NCI-H1436 (cell line): ENCODE results near the gene CYTH2.

Experiments used
- DNase-seq: peaks from one replicate; lab custom pipeline; 2025; lab: John Stamatoyannopoulos, UW

The CYTH2 gene

DNA sequence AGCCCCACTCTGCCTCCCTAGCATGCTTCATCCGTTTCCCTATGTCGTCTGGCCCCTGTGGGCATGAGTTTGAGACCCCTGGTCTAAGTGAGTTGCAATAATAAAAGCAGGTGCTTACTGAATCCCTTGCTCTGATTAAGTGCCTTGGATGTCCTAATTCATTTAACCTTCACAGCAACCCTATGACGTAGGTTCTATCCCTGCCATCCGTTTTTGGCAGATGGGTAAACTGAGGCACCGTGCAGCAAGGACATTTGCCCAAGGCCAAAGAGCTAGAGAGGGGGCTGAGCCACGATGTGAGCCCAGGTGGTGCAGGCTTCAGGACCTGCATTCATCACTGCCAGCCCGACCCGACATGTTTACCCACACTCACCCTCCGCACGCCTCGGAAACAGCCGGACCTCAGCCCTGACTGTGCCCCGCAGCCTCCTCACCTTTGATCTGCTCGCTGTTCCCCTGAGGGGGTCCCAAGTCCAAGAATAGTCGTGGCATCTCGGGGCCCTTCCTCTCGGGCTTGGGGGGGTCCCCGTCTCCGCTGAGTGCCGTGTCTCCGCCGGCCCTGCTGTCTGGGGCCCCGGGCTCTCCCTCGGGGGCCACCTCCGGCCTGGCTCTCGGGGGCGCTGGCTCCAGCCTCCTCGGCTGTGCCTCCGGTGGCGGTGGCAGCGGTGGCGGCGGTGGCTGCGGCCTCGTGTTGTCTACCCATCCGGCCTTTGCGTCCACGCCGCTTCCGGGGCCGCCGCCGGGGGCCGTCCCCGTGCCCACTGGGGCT is 28.0 kb downstream of the CYTH2 start:
- DNase-seq, result no peak

DNA sequence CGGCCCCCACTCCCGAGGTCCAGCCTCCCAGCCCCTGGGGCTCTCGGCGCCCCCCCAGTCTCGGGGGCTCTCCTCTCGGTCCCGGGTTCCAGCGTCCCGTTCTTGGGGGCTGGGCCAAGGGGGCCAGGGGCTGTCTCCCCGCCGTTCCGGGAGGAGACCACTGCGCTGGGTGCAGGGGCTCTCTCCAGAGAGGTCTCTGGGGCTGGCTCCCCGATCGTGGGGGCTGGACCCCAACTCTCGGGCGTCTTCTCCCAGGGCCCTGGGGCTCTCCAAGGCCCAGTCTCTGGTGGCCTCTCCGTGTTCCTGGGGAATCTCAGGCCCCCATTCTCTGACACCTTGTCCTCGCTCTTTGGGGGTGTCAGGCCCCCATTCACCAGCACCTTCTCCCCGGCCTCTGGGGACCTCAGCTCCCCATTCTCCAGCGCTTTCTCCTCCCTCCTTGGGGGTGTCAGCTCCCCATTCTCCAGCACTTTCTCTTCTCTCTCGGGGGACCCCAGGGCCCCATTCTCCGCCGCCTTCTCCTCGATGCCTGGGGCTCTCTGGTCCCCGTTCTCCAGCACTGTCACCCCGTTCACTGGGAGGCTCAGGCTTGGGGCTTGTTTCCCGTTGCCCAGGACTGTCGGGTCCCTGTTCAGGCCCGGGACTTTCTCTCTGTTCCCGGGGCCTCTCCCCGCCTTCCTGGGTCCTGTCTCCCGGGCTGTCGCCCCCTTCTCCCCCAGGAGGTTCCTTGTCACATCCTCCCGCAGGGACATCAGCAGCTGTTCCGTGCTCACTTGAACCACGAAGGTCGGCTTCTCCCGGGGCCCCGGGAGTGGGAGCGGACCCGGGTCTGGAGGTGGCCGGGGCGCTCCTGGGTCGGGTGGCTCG is 28.8 kb downstream of the CYTH2 start:
- DNase-seq, result no peak

DNA sequence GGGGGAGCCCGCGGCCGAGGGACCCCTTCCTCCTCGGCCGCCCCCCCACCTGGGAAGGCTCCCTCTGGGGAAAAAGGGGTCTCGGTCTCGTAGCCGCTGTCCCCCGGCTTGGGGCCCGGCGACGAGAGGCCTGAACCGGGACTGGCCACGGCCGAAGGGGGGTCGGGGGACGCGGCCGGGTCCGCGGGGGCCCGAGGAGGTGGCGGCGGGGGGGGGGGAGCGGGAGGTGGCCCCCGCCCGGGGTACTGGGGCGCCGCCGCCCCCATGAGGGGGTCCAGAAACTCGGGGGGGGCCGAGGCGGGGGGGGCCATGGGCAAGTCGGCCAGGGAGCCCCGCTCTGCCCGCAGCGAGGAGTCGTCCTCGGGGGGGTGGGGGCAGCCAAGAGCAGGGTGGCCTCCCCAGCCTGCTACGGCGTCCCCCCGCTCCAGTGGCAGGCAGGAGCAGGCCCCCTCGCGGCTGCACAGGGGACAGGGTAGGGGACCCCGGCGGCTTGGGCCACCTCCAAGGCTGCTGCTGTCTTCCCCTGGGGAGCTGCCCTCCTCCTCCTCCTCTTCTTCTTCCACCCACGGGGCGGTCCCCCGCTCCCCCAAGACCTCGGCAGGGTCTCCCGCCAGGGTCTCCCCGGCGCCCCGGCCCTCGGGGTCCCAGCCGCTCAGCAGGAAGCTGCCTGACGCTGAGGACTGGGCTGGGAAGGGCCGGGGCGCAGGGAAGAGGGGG is 29.6 kb downstream of the CYTH2 start:
- no peak for DNase-seq

DNA sequence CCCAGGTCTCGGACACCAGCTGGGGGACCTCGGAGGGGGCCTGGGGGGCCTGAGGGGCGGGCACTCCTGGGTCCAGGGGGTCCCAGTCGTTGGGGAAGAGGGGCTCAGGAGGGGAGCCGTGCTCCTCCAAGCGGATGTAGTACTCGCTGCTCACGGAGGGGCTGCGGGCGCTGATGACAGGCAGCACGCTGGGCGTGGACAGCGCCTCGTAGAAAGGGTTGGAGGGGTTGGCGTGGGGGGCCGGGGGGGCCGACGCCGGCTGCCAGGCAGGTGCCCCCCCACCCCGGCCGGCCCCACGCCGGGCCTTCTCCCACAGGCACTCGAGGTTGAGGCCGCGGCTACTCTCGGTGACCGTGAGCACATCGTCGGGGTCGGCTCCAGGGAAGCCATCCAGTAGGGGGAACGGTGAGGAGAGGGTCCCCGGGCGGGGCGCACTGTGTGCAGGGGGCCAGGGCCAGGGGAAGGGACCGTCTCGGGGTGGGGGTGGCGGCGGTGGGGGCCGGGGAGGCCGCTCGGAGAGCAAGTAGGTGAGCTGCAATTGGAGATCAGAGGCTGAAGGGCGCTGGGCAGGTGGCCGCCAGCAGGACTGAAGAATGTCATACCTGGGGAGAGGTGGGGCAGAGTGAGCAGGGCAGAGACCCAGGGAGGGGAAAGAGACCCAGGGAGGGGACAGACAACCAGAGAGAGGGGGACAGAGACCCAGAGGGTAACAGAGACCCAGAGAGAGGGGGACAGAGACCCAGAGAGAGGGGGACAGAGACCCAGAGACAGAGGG is 30.3 kb downstream of the CYTH2 start:
- DNase-seq, result no peak

DNA sequence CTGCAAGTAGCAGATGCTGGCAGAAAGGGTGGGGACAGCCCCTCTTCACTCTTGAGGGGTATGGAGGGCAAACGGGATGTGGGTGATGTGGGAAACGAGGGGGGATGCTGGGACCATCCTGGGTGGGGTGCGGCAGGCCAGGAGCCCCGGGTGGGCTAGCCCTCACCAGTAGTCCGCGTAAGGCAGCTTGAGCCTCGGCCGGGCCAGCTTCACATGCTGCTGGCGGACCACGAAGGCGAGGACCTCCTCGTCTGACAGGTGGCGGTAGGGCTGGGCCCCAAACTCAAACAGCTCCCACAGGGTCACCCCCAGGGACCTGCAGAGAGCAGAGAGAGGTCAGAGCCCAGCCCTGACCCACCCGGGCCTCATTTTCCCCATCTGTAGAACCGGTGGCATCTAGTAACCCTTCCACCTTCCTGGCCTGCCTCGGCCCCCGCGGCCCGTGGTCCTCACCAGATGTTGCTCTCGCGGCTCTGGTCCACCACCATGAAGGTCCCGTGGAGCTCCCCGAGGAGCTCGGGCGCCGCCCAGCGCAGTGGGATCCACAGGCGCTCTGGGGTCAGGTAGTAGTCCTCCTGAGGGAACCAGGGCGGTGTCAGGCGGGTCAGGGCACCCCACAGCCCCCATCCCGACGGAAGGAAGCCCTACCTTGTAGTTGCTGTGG is 31.8 kb downstream of the CYTH2 start:
- no peak for DNase-seq

DNA sequence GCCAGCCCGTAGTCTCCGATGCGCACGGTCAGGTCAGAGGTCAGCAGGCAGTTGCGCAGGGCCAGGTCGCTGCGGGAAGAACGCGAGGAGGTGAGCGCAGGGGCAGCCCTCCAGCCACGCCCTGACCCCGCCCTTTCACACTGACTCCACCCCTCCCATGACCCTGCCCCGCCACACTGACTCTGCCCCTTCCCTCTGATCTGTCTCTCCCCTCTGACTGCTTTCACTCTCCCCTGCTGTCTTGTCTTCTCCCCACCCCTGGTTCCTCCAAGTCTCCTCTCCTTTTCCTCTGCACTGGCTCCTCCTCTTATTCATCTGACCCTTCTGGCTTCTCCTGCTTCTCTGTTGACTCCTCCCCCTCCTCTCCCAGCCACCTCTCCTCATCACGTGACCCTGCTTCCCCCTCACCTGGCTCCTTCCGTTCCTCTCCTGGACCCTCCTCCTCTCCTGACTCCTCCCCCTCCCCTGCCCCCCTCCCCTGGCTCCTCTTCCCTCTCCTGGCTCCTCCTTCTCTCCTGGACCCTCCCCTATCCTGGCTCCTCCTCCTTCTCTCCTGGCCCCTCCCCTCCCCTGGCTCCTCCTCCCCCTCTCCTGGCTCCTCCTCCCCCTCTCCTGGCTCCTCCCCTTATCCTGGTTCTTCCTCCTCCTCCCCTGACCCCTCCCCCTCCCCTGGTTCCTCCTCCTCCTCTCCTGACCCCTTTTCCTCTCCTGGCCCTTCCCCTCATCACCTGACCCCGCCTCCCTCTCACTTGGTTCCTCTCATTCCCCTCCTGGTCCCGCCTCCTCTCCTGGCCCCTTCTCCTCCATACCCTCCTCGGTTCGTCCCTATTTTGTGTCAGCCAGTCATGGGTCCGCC is 32.6 kb downstream of the CYTH2 start:
- DNase-seq, result peak; percentile 100

DNA sequence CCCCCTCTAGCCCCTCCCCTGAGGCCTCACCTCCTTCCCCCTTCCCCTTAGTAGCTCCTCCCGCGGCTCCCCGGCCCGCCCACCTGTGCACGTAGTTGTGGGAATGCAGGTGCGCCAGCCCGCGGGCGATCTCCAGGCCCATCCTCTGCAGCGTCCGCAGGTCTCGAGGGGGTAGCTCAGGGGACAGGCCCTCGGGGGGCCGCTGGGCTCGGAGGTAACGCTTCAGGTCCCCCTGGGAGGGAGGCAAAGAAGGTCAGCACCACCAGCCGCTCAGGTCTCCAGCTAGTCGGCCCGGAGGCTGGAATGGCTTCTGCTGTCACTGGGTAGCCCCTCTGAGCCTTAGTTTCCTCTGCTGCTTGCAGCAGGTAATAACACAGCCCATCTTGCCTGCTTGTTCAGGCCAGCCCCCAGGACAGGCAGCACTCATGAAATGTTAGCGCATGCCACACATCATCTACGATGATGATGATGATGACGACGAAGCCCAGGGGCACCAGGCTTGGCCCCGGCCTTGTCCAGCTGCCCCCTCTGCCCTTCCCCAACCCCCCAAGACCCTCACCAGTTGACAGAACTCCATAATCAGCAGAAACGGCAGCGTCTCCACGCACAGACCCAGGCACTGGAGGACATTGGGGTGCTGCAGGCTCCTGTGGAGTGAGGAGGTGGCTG is 33.3 kb downstream of the CYTH2 start:
- DNase-seq, result no peak

DNA sequence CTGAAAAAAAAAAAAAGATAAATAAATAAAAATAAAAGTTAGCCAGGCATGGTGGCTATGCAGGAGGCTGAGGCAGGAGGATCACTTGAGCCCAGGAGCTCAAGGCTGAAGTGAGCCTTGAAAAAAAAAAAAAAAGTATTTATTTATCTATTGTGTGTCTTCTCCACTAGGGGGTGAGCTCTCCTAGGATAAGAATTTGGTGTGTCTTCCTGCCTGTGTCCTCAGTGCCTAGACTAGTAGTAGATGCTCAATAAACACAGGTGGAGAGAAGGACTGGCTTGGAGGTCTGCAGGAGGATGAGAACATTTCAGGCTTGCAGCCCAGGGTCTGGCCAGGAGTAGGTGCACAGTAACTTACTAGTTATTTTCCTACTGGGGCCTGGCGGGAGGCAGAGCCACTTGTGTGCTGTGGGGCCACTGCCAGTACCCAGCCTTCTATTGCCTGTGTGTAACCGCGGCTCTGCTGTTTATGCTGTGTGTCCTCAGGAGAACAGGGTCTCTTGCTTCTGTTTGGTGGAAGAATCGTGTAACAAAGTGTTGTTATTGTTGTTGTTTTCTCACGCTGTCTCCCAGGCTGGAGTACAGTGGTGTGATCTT is 37.1 kb downstream of the CYTH2 start:
- DNase-seq, result peak; percentile 69

DNA sequence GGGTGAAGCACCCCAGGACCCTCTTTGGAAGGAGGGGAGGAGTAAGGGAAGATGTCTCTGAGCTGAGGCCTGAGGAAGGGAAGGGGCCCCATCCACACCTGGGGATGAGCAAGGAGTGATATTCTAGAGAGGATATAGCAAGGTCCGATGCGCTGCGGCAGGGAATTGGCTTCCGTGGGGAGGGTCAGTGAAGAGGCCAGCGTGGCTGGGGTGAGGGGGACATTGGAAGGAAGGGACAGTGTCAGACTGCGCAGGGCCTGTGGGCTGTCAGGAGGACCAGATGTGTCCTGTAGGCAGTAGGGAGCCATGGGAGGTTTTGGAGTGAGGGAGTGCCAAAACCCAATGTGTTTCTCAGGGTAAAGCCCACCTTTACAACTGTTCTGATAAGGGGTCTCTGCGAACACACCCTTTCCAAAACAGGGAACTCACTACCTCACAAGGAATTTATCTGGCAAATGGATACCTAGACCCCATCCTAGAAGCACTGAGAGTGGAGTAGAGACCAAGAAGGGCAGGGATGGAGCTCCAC is 38.8 kb downstream of the CYTH2 start:
- no peak for DNase-seq

DNA sequence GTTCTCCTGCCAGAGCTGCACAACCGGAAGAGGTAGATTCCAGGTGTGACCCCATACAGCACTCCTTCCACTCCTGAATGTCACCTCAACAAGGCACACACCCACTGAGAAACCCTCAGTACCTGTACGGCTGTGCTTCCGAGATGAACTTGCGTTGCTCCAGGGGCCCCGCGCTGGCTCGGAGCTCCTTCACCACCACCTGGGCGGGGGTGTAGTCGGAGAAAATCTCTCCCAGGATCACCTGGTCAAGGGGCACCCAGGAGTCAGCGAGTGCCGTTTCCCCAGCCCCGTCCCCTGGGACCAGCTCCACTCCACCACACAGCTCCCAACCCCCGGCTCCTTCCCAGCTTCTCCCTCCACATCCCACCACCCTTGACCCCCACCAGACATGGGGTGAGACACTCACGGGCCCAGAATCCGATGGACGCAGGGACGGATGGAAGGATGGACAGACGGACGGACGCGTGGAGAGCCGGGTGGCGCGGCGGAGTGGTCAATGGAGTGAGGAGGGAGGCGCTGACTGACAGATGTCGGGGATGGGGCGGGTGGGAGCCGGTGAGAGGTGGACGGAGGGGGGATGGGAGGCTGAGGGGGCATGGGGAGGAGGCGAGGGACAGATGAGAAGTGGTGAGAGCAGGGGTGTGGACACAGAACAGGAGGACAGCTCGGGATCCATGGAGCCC is 39.7 kb downstream of the CYTH2 start:
- no peak for DNase-seq

DNA sequence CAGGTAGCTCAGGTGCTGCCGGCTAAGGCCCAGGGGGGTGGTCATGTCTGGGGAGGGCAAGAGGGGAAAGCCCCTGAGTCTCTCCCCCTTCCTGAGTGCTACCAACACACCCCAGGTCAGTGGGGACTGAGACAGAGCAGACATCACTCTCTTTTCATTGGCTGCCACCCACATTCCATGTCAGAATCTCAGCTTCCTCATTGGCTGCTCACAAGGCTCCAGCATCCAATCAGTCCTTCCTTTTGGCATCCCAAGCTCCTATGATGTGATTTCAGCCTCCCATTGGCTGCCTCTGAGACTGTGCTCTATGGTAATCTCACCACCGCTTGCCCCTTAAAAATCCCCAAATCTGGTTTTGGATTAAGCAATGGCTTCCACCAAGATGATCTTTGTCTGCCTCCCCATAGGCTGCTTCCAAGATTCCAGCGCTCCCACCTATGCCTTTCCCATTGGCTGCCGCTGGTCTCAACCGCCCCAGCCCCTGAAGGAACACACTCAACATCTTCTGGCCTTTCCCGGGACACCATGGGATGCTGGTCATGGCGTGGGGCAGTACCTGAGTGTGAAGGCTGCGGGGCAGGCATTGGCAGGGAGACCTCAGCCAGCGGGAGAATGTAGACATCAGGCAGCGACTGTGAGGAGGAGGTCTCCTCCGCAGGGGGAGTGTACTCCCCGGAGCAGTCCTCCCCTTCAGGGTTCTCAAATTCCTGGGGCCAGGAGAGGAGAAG is 40.5 kb downstream of the CYTH2 start:
- no peak for DNase-seq

DNA sequence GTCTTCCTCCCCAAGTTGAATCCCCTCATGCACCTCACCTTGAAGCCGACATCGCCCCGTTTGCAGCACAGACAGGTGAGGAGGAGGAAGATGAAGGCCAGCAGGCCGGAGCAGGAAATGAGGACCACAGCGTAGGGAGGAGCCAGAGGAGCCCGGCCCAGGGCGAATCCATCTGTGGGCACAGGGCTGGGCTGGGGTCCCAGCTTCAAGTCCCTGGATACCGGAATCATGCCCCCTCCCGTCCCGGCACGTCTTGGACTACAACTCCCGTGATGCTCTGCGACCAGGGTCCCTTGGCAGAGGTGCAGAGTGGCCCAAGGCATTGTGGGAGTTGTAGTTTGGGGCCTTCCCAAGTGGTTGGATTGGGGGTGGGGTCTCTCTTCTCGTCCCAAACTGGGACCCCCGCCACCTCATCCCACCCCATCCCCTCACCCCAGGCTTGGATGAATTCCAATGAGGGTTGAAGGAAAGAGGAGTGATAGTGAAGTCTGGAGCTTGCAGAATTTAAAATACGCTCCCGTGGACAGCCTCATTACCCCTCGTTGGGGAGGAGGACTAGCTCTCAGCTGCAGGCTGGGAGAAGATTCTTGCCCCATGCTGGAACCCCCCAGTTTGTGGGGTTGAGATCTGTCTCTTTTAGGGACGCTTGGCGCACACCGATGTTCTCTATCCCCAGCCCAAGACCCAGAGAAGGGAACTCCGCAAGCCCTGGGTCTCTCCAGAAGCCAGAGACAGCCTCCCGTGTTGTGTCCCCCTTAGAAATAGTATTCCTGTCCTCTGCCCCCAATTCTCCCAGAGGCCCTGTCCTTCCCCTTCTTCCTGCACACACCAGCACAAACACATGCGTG is 41.5 kb downstream of the CYTH2 start:
- peak; percentile 60 for DNase-seq

DNA sequence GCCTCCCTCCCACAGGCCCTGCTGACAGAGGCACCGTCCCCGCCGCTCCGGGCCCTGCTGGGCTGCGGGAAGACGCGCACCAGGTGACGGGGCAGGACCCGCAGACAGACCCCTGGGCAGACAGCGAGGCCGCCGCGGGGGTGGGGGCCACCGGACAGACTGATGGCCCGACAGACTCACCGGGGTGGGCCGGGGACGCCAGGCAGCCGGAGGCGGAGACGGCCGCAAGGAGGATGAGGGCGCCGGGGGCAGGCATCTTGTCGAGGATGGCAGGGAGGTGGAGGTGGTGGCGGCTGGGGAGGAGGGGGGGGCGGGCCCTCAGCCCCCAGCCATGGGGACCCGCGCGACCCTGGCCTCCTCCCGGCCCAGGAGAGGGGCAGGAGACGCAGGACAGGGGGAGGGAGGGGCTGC is 42.2 kb downstream of the CYTH2 start:
- DNase-seq, result no peak

DNA sequence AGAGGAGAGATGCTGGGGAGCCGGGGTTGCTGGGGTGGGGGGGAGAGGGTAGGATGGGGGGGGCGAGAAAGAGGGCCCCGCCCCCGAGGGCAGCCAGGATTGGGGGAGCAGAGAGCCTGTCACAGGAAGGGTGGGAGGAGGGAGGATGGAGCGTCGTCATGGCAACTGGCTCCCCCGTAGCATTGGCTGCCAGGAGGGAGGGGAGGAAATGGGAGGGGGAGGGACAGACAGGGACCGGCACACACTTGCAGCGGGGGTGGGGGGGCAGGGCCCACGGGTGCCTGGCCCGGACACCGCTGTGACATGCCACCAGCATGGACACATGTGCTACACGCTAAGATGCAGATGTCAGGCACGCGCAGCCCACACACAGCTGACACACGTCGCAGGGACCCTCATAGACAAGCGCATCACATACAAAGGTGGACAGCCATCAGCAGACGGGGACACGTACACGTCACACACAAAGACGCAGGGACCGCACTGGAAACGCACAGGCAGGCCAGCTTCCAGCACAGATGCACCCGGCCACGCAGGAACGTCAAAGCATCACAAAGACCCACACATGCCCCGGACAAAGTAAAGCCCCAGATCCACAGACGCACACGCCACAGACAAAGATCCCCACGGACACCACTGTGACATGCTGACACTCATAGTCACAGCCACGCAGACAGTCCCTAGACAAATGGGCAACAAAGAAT is 42.8 kb downstream of the CYTH2 start, which contains the start of gene LMTK3:
Gene LMTK3 (minus strand): TSS at position 36 of the 704 bp plus-strand sequence. CDS start 259 bp downstream, outside the sequence.
- DNase-seq, result peak; percentile 90

DNA sequence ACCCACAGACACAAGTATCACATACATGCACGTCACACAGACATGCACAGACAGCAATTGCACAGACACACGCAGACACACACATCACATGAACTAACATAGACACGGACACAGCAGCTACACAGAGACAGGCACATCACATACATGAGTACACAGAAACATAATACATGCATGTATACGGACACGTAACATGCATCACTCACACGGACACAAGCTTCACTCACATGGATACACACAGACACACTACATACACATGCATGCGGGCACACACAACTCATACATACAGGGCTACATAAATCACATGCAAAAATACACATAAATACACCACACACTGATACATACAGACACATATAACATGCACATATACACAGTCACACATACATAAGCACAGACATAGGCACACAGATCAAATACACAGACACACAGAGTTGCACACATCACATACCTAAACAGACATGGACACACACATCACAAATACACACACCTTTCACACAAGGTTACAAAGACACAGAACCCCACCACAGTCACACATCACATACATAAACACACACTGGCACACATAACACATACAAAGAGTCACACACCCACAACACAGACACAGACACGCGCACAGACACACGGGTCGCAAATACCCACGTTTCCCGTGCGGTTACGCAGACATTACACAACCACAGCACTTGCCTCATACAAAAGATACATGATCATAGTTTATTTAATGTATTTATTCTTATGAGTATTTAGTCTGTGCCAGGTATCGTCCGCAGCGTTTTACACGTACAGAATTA is 43.5 kb downstream of the CYTH2 start:
- no peak for DNase-seq
